Neural progenitor cell (in vitro differentiated cells): ENCODE measurements around the gene EFNA3. TPM values are rescaled to one million over a fixed set of nuclear protein-coding genes. Genes with fewer than 3 reads are reported as not detected.

Source experiments
- DNase-seq: peaks from one replicate; pipeline ENCODE4 v3.0.0-alpha.2; 2016; ENCODE audit warnings: low spot score
- H2AFZ ChIP-seq: fragments of 200-600 bp; sonication (generic); replicated peaks from 2 replicates; pipeline ENCODE4 v1.6.1; 2016; ENCODE audit warnings: antibody characterized with exemption
- H3F3A ChIP-seq: fragments of 200-600 bp; sonication (generic); 2 replicates; pipeline ENCODE4 v1.6.1; 2016; ENCODE audit warnings: antibody characterized with exemption, low read depth
- H3K27ac ChIP-seq: fragments of 200-600 bp; sonication (generic); 2 replicates; pipeline ENCODE4 v1.5.1; 2016; ENCODE audit warnings: mild to moderate bottlenecking
- H3K27me3 ChIP-seq: fragments of 200-600 bp; sonication (generic); 2 replicates; pipeline ENCODE4 v1.6.1; 2016; ENCODE audit warnings: mild to moderate bottlenecking, moderate library complexity
- H3K36me3 ChIP-seq: fragments of 200-600 bp; sonication (generic); 2 replicates; pipeline ENCODE4 v1.5.1; 2016
- H3K4me1 ChIP-seq: fragments of 200-600 bp; sonication (generic); 2 replicates; pipeline ENCODE4 v1.6.1; 2016; ENCODE audit warnings: mixed run types
- H3K4me2 ChIP-seq: fragments of 200-600 bp; sonication (generic); 2 replicates; pipeline ENCODE4 v1.6.1; 2016
- H3K4me3 ChIP-seq: fragments of 200-600 bp; sonication (generic); 2 replicates; pipeline ENCODE4 v1.5.1; 2016
- H3K79me2 ChIP-seq: fragments of 200-600 bp; sonication (generic); 2 replicates; pipeline ENCODE4 v1.6.1; 2016; ENCODE audit warnings: low read depth
- H3K9ac ChIP-seq: fragments of 200-600 bp; sonication (generic); 2 replicates; pipeline ENCODE4 v1.6.1; 2016
- H3K9me3 ChIP-seq: fragments of 200-600 bp; sonication (generic); 2 replicates; pipeline ENCODE4 v1.5.1; 2016; ENCODE audit warnings: low read depth
- H4K20me1 ChIP-seq: fragments of 200-600 bp; sonication (generic); 2 replicates; pipeline ENCODE4 v1.6.1; 2016; ENCODE audit warnings: low read depth
- H3K27ac Mint-ChIP-seq: 3 replicates; pipeline ENCODE4 v1.8.0; 2021; ENCODE audit warnings: mixed read lengths
- H3K27me3 Mint-ChIP-seq: 2 replicates; pipeline ENCODE4 v1.8.0; 2022; ENCODE audit warnings: low read depth, mild to moderate bottlenecking, inconsistent platforms, moderate library complexity, mixed read lengths; ENCODE audit not compliant: insufficient read depth
- H3K36me3 Mint-ChIP-seq: 3 replicates; pipeline ENCODE4 v1.8.0; 2021; ENCODE audit warnings: mixed read lengths
- H3K4me1 Mint-ChIP-seq: 3 replicates; pipeline ENCODE4 v1.8.0; 2021; ENCODE audit warnings: mixed read lengths
- H3K4me3 Mint-ChIP-seq: 3 replicates; pipeline ENCODE4 v1.8.0; 2021; ENCODE audit warnings: mild to moderate bottlenecking, moderate library complexity, mixed read lengths
- H3K9me3 Mint-ChIP-seq: 3 replicates; pipeline ENCODE4 v1.8.0; 2020; ENCODE audit warnings: mixed read lengths
- CTCF ChIP-seq: fragments of 200-600 bp; sonication (generic); IDR thresholded peaks from 2 replicates; pipeline ENCODE4 v1.5.1; 2017; ENCODE audit warnings: antibody characterized with exemption, mild to moderate bottlenecking
- EZH2 ChIP-seq: fragments of 200-600 bp; sonication (generic); IDR thresholded peaks from 2 replicates; pipeline ENCODE4 v1.6.1; 2017; ENCODE audit warnings: antibody characterized with exemption, mild to moderate bottlenecking, moderate library complexity
- EZH2phosphoT487 ChIP-seq: fragments of 200-600 bp; sonication (generic); IDR thresholded peaks from 2 replicates; pipeline ENCODE4 v1.6.1; 2017; ENCODE audit warnings: antibody characterized with exemption
- total RNA-seq: library from RNA; depleted of rRNA; stranded (reverse); fragments of >200 nt; gene quantifications from 2 replicates; pipeline ENCODE4 v1.2.3, GENCODE V29; 2015; ENCODE audit warnings: low replicate concordance

EFNA3 gene
- total RNA-seq, 1 donor from 2014 or later, result 4.0 TPM

- Histone ChIP-seq H3K4me2 (peak overlapping the region; percentile 42), H3K9ac (no peak overlapping the region), H3K4me3 (no peak overlapping the region), H3K36me3 (no peaks in the 10 kb centered on the region), H3F3A (peaks cover 42% of the 10 kb centered on the region), H3K27me3 (peaks cover 54% of the 10 kb centered on the region), H4K20me1 (peaks cover 9% of the 10 kb centered on the region), H3K4me1 (peaks cover 54% of the 10 kb centered on the region), H3K9me3 (no peaks in the 10 kb centered on the region), H3K27ac (no peak overlapping the region), H2AFZ (no peak overlapping the region), H3K79me2 (no peaks in the 10 kb centered on the region)
- peaks cover 2% of the 10 kb centered on the region for H3K36me3 Mint-ChIP-seq
- H3K4me3 Mint-ChIP-seq, result peak overlapping the region; percentile 83
- TF ChIP-seq EZH2phosphoT487 (no peak), CTCF (no peak), EZH2 (no peak)
- no peak for DNase-seq
- no peaks in the 10 kb centered on the region for H3K9me3 Mint-ChIP-seq
- peaks cover 42% of the 10 kb centered on the region for H3K27me3 Mint-ChIP-seq
- no peak overlapping the region for H3K27ac Mint-ChIP-seq
- H3K4me1 Mint-ChIP-seq, result peaks cover 60% of the 10 kb centered on the region
Observed at GRCh38 chr1:155130272-155131006, 51.8 kb downstream of the EFNA3 start.

GRCh38 chr1:155131285-155131684, 52.6 kb downstream of the EFNA3 start:
- Mint-ChIP-seq H3K4me1 (peaks cover 57% of the 10 kb centered on the region), H3K4me3 (peak overlapping the region; percentile 31), H3K27ac (no peak overlapping the region), H3K27me3 (peaks cover 39% of the 10 kb centered on the region), H3K36me3 (peaks cover 2% of the 10 kb centered on the region), H3K9me3 (no peaks in the 10 kb centered on the region)
- Histone ChIP-seq H3F3A (peaks cover 42% of the 10 kb centered on the region), H3K4me2 (no peak overlapping the region), H3K27me3 (peaks cover 46% of the 10 kb centered on the region), H3K36me3 (no peaks in the 10 kb centered on the region), H2AFZ (no peak overlapping the region), H3K9me3 (no peaks in the 10 kb centered on the region), H3K4me3 (no peak overlapping the region), H3K79me2 (no peaks in the 10 kb centered on the region), H3K27ac (no peak overlapping the region), H3K4me1 (peaks cover 45% of the 10 kb centered on the region), H4K20me1 (peaks cover 6% of the 10 kb centered on the region), H3K9ac (no peak overlapping the region)
- DNase-seq, result no peak
- TF ChIP-seq EZH2phosphoT487 (no peak), CTCF (no peak), EZH2 (no peak)

GRCh38 chr1:155131856-155132255, 53.2 kb downstream of the EFNA3 start:
- DNase-seq, result no peak
- Mint-ChIP-seq H3K9me3 (no peaks in the 10 kb centered on the region), H3K36me3 (peaks cover 2% of the 10 kb centered on the region), H3K4me1 (peaks cover 58% of the 10 kb centered on the region), H3K4me3 (peak overlapping the region; percentile 44), H3K27me3 (peaks cover 36% of the 10 kb centered on the region), H3K27ac (peak overlapping the region; percentile 42)
- H3K4me1 ChIP-seq, result peaks cover 41% of the 10 kb centered on the region
- H3F3A ChIP-seq, result peaks cover 42% of the 10 kb centered on the region
- H3K27ac ChIP-seq, result no peak overlapping the region
- peaks cover 3% of the 10 kb centered on the region for H3K79me2 ChIP-seq
- H3K9ac ChIP-seq, result no peak overlapping the region
- H3K4me2 ChIP-seq, result no peak overlapping the region
- peaks cover 40% of the 10 kb centered on the region for H3K27me3 ChIP-seq
- H3K36me3 ChIP-seq, result no peaks in the 10 kb centered on the region
- no peak for TF ChIP-seq EZH2
- no peak for TF ChIP-seq CTCF
- no peak for TF ChIP-seq EZH2phosphoT487
- peaks cover 6% of the 10 kb centered on the region for H4K20me1 ChIP-seq
- H3K4me3 ChIP-seq, result no peak overlapping the region
- no peaks in the 10 kb centered on the region for H3K9me3 ChIP-seq
- H2AFZ ChIP-seq, result no peak overlapping the region
